EH (cell line): ENCODE data around the gene AGAP2.
"Not testable (repeated sequence)": the region's sequence is repeated elsewhere in the genome, so short reads cannot be mapped to it uniquely, and the experiment has no call there.

ENCODE experiments used
- DNase-seq: peaks from one replicate; pipeline ENCODE4 v3.0.0-alpha.2; 2015; ENCODE audit warnings: low read depth

AGAP2 gene

DNA sequence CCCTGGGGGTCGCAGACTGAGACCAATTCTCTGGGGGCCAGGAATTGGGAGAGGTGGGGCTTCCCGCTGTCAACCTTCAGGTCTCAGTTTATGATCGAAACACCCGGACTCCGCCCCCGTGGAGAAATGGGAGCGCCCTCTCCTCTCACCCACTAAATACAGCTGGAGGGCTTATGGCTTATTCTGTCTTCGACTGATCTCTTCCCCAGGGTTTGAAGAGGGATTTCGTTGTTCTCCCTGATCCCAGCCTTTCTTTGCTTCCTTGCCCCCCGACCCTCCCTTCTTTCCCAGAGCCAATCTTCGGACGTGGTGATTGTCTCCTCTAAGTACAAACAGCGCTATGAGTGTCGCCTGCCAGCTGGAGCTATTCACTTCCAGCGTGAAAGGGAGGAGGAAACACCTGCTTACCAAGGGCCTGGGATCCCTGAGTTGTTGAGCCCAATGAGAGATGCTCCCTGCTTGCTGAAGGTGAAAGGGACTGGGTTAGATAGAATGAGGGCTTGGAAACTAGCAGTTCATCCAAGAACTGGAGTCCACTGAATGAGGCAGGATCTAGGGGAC, 44.0 kb downstream of the AGAP2 start:
- no peak for DNase-seq

GRCh38 chr12:57693659-57694458, 44.7 kb downstream of the AGAP2 start, which contains the start of gene OS9:
Gene OS9, plus strand, starts transcription at chr12:57694132. Its CDS starts 30 bp downstream, at chr12:57694162.
- peak; percentile 100 for DNase-seq

DNA sequence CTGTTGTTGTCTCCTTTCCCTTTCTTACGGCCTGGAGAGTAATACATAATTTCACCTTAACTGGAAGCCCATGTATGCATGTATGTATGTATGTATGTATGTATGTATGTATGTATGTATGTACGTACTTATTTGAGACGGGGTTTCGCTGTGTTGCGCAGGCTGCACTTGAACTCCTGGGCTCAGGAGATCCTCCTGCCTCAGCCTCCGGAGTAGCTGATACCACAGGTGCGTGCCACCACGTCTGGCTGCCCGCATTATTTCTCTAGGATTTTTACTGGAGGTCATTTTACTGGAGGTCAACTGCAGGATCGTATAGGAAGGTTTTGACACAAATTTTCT, 45.3 kb downstream of the AGAP2 start:
- DNase-seq: no peak

DNA sequence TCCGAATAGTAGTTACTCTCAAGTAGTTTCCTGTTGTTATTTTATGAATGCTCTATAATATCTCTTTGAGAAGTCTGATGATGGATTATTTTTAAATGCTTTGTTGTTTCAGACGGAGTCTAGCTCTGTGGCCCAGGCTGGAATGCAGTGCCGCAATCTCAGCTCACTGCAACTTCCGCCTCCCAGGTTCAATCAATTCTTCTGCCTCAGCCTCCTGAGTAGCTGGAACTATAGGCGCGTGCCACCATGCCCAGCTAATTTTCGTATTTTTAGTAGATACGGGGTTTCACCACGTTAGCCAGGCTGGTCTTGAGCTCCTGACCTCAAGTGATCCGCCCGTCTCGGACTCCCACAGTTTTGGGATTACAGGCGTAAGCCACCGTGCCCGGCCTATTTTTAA, 46.0 kb downstream of the AGAP2 start:
- no peak for DNase-seq

DNA sequence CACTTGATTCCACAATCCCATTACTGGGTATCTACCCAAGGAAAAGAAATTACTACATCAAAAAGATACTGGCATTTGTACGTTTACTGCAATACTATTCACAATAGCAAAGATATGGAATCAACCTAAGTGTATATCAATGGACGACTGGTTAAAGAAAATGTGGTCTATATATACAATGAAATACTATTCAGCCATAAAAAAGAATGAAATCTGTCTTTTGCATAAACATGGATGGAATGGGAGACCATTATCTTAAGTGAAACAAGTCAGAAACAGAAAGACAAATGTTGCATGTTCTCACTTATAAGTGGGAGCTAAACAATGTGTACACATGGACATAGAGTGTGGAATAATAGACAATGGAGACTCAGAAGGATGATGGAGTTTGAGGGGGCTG, 49.6 kb downstream of the AGAP2 start:
- DNase-seq: no peak

- no peak for DNase-seq
These were observed 50.7 kb downstream of the AGAP2 start for GRCh38 chr12:57687862-57688261.

DNA sequence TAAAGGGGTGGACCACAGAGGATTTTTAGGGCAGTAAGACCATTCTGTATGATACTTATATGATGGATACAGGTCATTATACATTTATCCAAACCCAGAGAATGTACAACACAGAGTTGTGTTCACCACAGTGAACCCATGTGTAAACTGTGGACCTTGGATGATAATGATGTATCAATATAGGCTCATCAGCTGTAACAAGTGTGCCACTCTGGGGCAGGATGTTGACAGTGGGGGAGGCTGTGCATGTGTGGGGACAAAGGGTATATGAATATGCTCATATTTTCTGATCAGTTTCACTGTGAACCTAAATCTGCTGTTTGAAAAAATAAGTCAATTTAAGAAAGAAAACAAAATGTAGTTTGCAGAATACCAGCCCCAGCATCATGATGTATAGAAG, 58.8 kb downstream of the AGAP2 start:
- DNase-seq: no peak

GRCh38 chr12:57677947-57678346, 60.6 kb downstream of the AGAP2 start:
- DNase-seq: not testable (repeated sequence)

- no peak for DNase-seq
These were observed 63.9 kb downstream of the AGAP2 start for GRCh38 chr12:57674691-57675090.
